HG03159 (cell line): ENCODE measurements around the gene PRRG3.
A peak's percentile ranks its signal among the peaks of the same experiment; 100 is the strongest.

Experiments used
- ATAC-seq: cut with Tn5 transposase; IDR thresholded peaks from one replicate; pipeline ENCODE4 v1.9.1; 2021; ENCODE audit warnings: mild to moderate bottlenecking, moderate library complexity; ENCODE audit not compliant: unreplicated experiment

Gene PRRG3

DNA sequence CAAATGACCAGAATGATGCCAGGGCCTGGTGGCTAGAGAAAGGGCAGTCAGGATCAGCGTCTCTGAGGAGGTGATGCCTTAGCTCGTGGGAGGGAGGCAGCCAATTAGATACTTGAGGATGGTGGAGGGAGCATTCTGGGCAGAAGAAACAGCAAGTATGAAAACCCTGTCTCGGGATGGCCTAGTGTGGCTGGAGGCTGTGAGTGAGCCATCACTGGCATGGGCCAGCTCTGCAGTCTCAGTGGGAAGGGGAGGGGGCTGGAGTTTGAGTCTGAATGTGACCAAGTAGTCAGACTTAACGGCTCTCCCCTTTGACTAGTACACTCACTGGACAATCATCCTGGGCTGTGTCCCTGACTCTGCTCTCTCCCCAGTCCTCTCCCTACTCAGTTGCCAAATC lies 46.3 kb downstream of the PRRG3 start:
- no peak for ATAC-seq

DNA sequence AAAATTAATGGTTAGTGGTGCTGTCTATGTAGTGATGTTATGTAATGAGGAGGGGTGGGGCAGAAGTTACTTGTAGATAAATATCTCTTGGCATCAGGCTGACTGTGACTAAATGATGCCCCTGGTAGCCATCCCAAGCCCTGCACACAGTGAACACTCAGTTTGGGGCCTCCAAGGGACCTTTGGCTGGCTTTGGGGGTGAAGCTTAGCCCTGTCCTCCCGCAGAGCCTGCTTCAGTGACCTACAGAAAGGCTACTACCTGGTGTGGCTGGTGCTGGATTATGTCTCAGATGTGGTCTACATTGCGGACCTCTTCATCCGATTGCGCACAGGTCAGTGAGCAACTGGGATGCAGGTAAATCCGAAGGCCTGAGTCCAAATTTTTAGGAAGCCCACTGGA lies 47.1 kb downstream of the PRRG3 start:
- ATAC-seq = no peak

DNA sequence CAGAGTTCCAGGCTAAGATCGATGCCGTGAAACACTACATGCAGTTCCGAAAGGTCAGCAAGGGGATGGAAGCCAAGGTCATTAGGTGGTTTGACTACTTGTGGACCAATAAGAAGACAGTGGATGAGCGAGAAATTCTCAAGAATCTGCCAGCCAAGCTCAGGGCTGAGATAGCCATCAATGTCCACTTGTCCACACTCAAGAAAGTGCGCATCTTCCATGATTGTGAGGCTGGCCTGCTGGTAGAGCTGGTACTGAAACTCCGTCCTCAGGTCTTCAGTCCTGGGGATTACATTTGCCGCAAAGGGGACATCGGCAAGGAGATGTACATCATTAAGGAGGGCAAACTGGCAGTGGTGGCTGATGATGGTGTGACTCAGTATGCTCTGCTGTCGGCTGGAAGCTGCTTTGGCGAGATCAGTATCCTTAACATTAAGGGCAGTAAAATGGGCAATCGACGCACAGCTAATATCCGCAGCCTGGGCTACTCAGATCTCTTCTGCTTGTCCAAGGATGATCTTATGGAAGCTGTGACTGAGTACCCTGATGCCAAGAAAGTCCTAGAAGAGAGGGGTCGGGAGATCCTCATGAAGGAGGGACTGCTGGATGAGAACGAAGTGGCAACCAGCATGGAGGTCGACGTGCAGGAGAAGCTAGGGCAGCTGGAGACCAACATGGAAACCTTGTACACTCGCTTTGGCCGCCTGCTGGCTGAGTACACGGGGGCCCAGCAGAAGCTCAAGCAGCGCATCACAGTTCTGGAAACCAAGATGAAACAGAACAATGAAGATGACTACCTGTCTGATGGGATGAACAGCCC lies 48.6 kb downstream of the PRRG3 start:
- no peak for ATAC-seq

DNA sequence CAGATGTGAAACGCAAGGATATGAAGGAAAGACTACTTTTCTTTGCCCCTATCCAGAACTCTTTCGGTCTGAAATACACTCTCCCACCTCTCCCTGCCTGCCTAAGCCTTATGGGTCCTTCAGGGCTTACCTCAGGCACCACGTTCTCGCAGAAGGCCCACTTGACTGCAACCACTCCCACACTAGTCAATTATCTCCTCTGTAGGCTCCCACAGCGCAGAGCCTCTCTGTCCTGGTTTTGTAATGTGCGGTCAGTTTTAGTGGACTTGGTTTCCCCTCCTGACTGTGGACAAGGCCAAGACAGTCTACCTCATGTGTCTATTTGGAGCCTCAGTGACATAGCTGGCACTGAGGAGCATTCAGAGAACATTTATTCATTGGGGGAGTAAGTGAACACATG lies 50.4 kb downstream of the PRRG3 start:
- ATAC-seq = no peak

DNA sequence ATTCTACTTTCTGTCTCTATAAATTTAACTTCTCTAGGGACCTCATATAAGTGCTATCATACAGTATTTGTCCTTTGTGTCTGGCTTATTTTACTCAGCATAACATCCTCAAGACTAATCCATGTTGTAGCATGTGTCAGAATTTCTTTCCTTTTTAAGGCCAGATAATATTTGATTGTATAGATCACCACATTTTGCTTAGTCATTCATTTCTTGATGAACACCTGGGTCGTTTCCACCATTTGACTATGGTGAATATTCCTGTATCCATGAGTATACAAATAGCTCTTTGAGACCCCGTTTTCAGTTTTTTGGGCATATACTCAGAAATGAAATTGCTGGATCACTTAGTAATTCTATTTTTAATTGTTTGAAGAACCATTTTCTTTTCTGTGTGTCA lies 51.2 kb downstream of the PRRG3 start:
- ATAC-seq = no peak

DNA sequence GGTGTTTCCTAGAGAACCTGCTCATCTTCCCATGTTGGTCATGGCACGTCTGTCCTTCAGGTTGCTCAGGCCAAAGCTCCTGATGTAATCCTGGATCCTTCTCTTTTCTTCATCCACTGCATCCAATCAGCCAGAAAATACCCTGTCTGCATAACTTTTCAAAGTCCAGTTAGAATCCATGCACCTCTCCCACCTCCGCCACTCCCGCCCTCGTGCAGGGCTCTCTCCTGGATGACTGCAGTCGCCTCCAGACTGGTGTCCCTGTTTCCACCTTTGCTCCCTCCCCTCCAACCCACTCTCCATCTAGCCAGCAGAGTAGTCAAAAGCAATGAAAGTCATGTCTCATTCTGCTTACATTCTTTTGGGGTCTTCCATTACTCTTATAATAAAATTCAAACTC lies 55.3 kb downstream of the PRRG3 start:
- ATAC-seq = no peak

DNA sequence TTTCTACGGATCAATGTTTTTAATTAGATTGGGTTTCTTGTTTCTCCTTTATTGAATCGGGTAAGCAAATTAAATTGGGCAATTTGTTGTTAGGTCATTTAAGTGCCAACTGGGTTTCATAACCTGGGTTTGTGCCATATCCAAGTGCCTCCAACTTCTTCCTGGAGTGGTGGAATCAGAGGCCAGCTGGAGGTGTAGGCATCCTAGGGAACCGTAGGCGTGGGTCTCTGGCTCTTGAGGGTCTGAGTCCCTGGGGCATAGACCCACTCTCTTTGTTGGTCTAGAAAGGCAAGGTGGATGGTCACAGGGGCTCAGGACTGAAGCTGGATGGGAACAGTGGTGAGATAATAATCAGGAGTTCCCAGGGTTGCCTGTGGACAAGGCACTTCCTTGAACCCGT lies 57.6 kb downstream of the PRRG3 start:
- no peak for ATAC-seq

DNA sequence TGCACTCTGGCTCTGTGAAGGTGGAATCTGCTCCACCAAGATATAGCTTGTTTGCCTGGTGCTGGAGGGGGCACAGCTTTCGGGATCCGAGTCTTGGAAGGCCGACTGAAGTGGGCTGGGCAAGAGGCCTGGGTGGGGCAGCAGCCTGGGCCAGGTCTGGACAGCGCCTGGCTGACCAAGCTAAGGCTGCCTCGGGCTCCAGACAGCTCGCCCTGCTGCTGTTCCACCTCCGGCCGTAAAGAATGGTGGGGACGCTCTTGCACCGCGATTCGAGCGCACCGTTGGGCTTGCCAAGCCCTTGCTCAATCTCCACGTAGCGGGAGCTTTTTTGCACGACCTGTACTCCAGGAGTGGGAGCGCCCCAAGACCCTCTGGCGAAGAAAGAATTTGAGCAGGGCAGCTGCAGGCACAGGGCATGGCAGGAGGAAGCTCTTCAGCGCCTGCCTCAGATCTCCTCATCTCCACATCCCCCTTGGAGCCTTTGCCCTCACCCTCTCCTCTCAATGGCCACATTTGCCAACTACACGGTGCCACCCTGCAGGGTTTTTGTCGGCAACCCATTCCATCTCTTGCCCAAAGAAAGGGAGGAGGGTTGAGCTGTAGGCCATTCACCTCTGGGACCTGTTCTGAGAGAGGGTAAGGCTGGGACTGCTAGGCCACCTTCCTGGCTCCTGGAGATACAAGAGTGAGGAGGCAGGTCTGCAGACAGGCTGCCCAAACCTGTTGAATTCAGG lies 58.2 kb downstream of the PRRG3 start:
- ATAC-seq = peak; percentile 96

DNA sequence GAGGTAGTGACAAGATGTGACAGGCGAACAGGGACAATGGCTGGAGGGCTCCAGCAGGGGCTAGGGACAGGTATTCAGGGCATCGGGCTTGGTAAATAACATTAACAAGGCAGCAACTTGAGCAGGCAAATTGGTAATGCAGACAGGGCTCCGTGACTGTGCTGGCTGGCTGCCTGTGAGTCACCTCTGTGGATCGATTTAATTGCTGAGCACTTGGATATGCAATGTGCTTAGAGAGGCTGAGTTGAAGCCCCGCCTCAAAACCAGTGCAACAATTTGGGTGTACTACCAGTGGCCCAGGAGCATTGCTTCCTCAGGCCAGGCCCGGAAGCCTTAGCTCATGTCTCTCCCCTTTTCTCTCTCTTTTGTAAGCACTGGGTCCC lies 58.8 kb downstream of the PRRG3 start:
- ATAC-seq = no peak

DNA sequence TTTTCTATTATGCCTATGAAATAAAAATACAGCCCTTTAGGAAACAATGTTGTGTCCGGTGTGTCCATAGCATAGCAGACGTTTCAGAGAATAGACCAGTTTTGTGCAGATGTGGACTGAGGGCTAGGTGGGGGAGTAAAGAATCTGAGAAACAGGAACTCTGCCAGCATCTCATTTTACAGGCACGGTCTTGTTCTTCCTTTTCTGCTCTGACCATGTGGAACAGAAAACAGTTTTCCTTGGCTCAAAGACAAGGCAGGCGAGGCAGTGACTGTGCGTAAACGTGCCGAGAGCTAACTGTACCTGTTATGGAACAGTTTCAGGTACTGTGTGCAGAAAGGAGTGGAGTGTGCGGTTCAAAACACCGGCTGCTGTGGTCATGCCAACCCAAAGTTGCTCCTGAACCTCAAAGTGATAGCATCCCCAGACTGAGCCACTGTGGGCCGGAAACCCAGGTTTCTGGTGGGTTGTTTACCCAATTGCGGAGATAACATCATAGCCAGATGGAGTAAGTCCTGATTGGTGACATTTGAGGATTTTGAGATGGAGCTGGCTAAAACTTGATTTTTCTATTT lies 59.5 kb downstream of the PRRG3 start:
- ATAC-seq = no peak
